Glutamatergic neuron (in vitro differentiated cells): ENCODE results near the gene TET1. TPM values are rescaled to one million over a fixed set of nuclear protein-coding genes. Genes with fewer than 3 reads are reported as not detected.
A peak's percentile ranks its signal among the peaks of the same experiment; 100 is the strongest.
"Not testable (repeated sequence)": the region's sequence is repeated elsewhere in the genome, so short reads cannot be mapped to it uniquely, and the experiment has no call there.

ENCODE experiments used
- DNase-seq: peaks from one replicate; pipeline ENCODE4 v3.0.0; 2022
- H3K27ac Mint-ChIP-seq: one replicate; pipeline ENCODE4 v1.8.0; 2020; ENCODE audit warnings: mild to moderate bottlenecking, mixed read lengths, inconsistent platforms; ENCODE audit not compliant: unreplicated experiment
- H3K27me3 Mint-ChIP-seq: one replicate; pipeline ENCODE4 v1.8.0; 2020; ENCODE audit warnings: mild to moderate bottlenecking, moderate library complexity, mixed read lengths, inconsistent platforms; ENCODE audit not compliant: unreplicated experiment
- H3K36me3 Mint-ChIP-seq: one replicate; pipeline ENCODE4 v1.8.0; 2020; ENCODE audit warnings: mild to moderate bottlenecking, mixed read lengths, inconsistent platforms; ENCODE audit not compliant: unreplicated experiment
- H3K4me1 Mint-ChIP-seq: one replicate; pipeline ENCODE4 v1.8.0; 2020; ENCODE audit warnings: mild to moderate bottlenecking, low read depth, mixed read lengths, inconsistent platforms; ENCODE audit not compliant: unreplicated experiment
- H3K4me3 Mint-ChIP-seq: one replicate; pipeline ENCODE4 v1.8.0; 2020; ENCODE audit warnings: mild to moderate bottlenecking, mixed read lengths, inconsistent platforms; ENCODE audit not compliant: unreplicated experiment
- H3K9me3 Mint-ChIP-seq: one replicate; pipeline ENCODE4 v1.8.0; 2020; ENCODE audit warnings: mild to moderate bottlenecking, moderate library complexity, mixed read lengths, inconsistent platforms; ENCODE audit not compliant: unreplicated experiment
- total RNA-seq: library from RNA; stranded (reverse); fragmentation: NEBNext Ultra II Directional; extraction: Animal tissue kit (Norgen Biotek cat#: 25700); gene quantifications from one replicate; pipeline ENCODE4 v1.2.1, GENCODE V29; 2021; ENCODE audit not compliant: unreplicated experiment
- TF ChIP-seq, protein P1 (sequence below): fragments of 200-600 bp; sonication (generic); IDR thresholded peaks from one replicate; pipeline ENCODE4 v1.5.0; 2021; ENCODE audit not compliant: partially characterized antibody, unreplicated experiment

TET1 gene
- total RNA-seq, 1 donor from 2014 or later = 31.6 TPM

- Mint-ChIP-seq H3K27me3 (no peaks in the 10 kb centered on the region), H3K9me3 (no peaks in the 10 kb centered on the region), H3K4me1 (peaks cover 11% of the 10 kb centered on the region), H3K4me3 (no peak overlapping the region), H3K36me3 (no peaks in the 10 kb centered on the region), H3K27ac (no peak overlapping the region)
- TF ChIP-seq, protein P1, sequence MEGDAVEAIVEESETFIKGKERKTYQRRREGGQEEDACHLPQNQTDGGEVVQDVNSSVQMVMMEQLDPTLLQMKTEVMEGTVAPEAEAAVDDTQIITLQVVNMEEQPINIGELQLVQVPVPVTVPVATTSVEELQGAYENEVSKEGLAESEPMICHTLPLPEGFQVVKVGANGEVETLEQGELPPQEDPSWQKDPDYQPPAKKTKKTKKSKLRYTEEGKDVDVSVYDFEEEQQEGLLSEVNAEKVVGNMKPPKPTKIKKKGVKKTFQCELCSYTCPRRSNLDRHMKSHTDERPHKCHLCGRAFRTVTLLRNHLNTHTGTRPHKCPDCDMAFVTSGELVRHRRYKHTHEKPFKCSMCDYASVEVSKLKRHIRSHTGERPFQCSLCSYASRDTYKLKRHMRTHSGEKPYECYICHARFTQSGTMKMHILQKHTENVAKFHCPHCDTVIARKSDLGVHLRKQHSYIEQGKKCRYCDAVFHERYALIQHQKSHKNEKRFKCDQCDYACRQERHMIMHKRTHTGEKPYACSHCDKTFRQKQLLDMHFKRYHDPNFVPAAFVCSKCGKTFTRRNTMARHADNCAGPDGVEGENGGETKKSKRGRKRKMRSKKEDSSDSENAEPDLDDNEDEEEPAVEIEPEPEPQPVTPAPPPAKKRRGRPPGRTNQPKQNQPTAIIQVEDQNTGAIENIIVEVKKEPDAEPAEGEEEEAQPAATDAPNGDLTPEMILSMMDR = peak; percentile 24
- no peak for DNase-seq
These were observed 16.0 kb downstream of the TET1 start for GRCh38 chr10:68576118-68576517.

DNA sequence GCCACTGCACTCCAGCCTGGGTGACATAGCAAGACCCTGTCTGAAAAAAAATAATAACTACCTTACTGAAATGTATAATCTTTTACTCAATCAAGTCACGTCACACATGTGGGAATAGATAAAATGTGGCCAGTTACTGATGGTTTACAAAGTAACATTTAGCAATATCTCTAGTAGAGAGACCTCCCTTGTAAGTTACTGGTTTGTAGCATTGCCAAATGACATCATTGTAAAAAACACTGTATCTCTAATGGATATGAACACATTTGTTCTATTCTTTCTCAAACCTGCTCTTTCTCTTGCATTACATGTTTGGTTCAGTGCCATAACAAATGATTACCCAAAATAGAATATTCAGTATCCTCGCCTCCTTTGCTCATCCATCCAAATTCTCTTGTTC, 18.8 kb downstream of the TET1 start:
- Mint-ChIP-seq H3K36me3 (no peaks in the 10 kb centered on the region), H3K4me1 (peaks cover 16% of the 10 kb centered on the region), H3K27ac (no peak overlapping the region), H3K9me3 (no peaks in the 10 kb centered on the region), H3K27me3 (no peaks in the 10 kb centered on the region), H3K4me3 (no peak overlapping the region)
- DNase-seq = no peak
- TF ChIP-seq, protein P1 = no peak

- not testable (repeated sequence) for H3K27ac Mint-ChIP-seq, H3K9me3 Mint-ChIP-seq, H3K36me3 Mint-ChIP-seq, DNase-seq, H3K27me3 Mint-ChIP-seq, H3K4me3 Mint-ChIP-seq
- peaks cover 13% of the 10 kb centered on the region for H3K4me1 Mint-ChIP-seq
These were observed 24.1 kb downstream of the TET1 start for GRCh38 chr10:68584187-68584586.

GRCh38 chr10:68586606-68587305, 26.6 kb downstream of the TET1 start:
- H3K27ac Mint-ChIP-seq = no peak overlapping the region

DNA sequence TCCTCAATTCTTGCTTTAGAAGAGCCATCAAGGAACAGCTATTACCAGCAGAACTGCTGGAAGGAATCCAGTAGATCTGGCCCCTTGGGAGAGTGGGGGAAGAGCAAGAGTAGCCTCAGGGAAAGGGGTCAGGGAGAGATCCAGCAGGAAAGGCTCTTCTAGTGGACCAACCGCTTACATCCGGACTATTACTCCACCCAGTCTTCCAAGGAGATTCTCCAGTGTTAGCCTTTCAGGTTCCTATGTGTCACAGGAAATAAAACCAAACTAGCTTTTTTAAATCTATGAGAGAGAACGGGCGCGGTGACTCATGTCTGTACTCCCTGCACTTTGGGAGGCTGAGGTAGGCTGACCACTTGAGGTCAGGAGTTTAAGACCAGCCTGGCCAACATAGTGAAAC, 34.3 kb downstream of the TET1 start:
- Mint-ChIP-seq H3K27ac (no peak overlapping the region), H3K9me3 (no peaks in the 10 kb centered on the region), H3K4me3 (no peak overlapping the region), H3K4me1 (peaks cover 10% of the 10 kb centered on the region), H3K36me3 (no peaks in the 10 kb centered on the region), H3K27me3 (peaks cover 9% of the 10 kb centered on the region)
- no peak for DNase-seq
- TF ChIP-seq, protein P1 = no peak

More at GRCh38 chr10:68586606-68587305, 26.6 kb downstream of the TET1 start:
- Mint-ChIP-seq H3K4me3 (no peak overlapping the region), H3K4me1 (peaks cover 10% of the 10 kb centered on the region), H3K36me3 (no peaks in the 10 kb centered on the region), H3K9me3 (no peaks in the 10 kb centered on the region), H3K27me3 (peaks cover 2% of the 10 kb centered on the region)
- TF ChIP-seq, protein P1 = no peak
- DNase-seq = no peak
